Ovary (tissue), 3 donors: ENCODE measurements around the gene FGGY.

Source experiments
- POLR2A ChIP-seq: fragments of 450-650 bp; IDR thresholded peaks from one replicate; pipeline ENCODE4 v1.6.1; 2017; ENCODE audit warnings: antibody characterized with exemption, mild to moderate bottlenecking, moderate library complexity
- TF ChIP-seq, protein P1 (sequence below), 3 donors: fragments of 450-650 bp in 2 of 3; fragments of 200-600 bp in 1 of 3; IDR thresholded peaks; one replicate each; pipeline versions ENCODE4 v1.5.1 to v1.8.0; 2016 to 2022; ENCODE audit warnings: antibody characterized with exemption in 3 of 3, mild to moderate bottlenecking in 1 of 3
- donor health status: DM: no; HTN: no; CAD: no.

- TF ChIP-seq, protein P1, sequence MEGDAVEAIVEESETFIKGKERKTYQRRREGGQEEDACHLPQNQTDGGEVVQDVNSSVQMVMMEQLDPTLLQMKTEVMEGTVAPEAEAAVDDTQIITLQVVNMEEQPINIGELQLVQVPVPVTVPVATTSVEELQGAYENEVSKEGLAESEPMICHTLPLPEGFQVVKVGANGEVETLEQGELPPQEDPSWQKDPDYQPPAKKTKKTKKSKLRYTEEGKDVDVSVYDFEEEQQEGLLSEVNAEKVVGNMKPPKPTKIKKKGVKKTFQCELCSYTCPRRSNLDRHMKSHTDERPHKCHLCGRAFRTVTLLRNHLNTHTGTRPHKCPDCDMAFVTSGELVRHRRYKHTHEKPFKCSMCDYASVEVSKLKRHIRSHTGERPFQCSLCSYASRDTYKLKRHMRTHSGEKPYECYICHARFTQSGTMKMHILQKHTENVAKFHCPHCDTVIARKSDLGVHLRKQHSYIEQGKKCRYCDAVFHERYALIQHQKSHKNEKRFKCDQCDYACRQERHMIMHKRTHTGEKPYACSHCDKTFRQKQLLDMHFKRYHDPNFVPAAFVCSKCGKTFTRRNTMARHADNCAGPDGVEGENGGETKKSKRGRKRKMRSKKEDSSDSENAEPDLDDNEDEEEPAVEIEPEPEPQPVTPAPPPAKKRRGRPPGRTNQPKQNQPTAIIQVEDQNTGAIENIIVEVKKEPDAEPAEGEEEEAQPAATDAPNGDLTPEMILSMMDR (IDR thresholded peaks at IDR 0.05), result no peak
- TF ChIP-seq POLR2A, result no peak
Observed at GRCh38 chr1:59333626-59334277, 36.9 kb downstream of the FGGY start.
